Epithelial cell of esophagus (primary cell): Measurements from ENCODE around the gene HPSE2.

Experiments used
- DNase-seq: peaks from one replicate; pipeline ENCODE4 v3.0.0; 2010; ENCODE audit warnings: low read depth
- H3K4me3 ChIP-seq: 2 replicates; pipeline ENCODE4 v1.5.1; 2011; ENCODE audit warnings: mild to moderate bottlenecking, low read length, control low read depth
- TF ChIP-seq, protein P1 (sequence below): IDR thresholded peaks from 2 replicates; pipeline ENCODE4 v1.5.1; 2011; ENCODE audit warnings: low read depth, mild to moderate bottlenecking, low read length, control low read depth, inconsistent platforms; ENCODE audit not compliant: insufficient read depth; ENCODE audit errors: missing control alignments

HPSE2 gene

GRCh38 chr10:99119258-99119748, 116.3 kb downstream of the HPSE2 start:
- TF ChIP-seq, protein P1, sequence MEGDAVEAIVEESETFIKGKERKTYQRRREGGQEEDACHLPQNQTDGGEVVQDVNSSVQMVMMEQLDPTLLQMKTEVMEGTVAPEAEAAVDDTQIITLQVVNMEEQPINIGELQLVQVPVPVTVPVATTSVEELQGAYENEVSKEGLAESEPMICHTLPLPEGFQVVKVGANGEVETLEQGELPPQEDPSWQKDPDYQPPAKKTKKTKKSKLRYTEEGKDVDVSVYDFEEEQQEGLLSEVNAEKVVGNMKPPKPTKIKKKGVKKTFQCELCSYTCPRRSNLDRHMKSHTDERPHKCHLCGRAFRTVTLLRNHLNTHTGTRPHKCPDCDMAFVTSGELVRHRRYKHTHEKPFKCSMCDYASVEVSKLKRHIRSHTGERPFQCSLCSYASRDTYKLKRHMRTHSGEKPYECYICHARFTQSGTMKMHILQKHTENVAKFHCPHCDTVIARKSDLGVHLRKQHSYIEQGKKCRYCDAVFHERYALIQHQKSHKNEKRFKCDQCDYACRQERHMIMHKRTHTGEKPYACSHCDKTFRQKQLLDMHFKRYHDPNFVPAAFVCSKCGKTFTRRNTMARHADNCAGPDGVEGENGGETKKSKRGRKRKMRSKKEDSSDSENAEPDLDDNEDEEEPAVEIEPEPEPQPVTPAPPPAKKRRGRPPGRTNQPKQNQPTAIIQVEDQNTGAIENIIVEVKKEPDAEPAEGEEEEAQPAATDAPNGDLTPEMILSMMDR = no peak
- no peak overlapping the region for H3K4me3 ChIP-seq
- DNase-seq = no peak

DNA sequence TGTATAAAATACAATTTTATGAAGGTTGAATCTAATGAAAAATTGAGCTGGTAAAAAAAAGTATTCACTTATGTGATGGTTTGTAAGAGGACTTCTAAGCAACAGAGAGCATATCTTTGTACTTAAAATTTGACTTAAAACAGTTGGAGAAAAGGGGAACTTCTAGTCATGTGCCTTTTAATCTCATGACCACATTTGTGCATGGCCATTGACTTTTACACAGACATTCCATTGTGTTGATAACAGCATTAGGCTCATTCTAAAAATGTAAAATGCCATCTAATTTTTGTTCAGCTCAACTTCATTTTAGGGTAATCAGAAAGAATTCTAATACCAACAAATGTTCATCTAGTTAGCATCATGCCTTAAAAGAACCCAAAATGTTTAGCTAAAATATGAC, 119.9 kb downstream of the HPSE2 start:
- DNase-seq = no peak
- TF ChIP-seq, protein P1 = no peak
- no peak overlapping the region for H3K4me3 ChIP-seq

- no peak overlapping the region for H3K4me3 ChIP-seq
- TF ChIP-seq, protein P1 = no peak
- no peak for DNase-seq
Measured at GRCh38 chr10:99085358-99085757, 150.3 kb downstream of the HPSE2 start.

DNA sequence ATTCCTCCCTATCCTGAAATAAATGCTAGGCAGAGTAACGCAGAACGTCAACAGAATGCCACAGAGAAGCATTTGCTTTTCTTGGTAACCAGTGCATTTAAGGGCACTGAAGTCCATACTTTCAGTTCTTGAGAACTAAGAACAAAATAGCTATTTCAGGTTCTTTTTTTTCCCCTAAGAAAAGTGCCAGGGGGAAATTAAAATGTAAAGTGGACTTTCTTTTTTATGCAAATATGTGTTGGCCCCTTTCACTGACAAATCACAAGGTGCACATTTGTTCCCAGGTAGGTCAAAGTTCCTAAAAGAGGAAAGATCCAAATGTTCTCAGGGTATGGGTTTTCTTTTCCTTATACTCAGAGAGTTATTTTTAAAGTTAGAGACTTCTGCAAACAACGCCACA, 151.5 kb downstream of the HPSE2 start:
- TF ChIP-seq, protein P1 = no peak
- no peak overlapping the region for H3K4me3 ChIP-seq
- no peak for DNase-seq

DNA sequence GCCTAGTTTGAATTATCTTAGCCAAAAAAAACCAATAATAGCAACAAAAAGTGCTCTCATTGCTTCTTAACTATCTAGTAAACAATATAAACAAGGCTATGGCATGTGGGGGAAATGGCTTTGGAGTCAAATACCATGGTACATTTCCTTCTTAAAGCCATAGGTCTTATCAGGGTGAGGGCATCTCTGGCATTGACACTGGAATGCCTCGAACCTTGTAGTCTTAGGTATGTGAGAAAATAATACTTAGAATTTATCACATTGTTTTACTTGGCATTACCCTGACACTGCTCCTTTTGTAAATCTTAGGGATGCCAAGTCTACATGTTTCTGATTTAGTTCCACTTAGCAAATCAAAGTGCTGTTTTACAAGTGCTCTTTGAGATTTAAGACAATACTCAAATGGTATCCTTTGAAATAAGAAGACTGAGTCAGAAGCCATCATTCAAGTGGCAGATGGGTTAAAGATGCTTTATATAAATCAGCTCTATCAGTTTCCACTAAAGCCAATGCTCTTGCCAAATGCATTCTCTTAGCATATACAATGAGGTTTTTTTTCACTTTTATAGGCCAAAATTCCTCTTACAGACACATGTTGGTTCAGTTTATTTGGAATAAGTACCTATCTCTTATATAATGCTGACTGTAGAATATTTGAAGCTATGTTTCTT, 155.2 kb downstream of the HPSE2 start:
- H3K4me3 ChIP-seq = no peak overlapping the region
- TF ChIP-seq, protein P1 = no peak
- DNase-seq = no peak

GRCh38 chr10:99062591-99062990, 173.1 kb downstream of the HPSE2 start:
- TF ChIP-seq, protein P1 = no peak

GRCh38 chr10:99058762-99059161, 176.9 kb downstream of the HPSE2 start:
- no peak overlapping the region for H3K4me3 ChIP-seq
- no peak for DNase-seq
- TF ChIP-seq, protein P1 = no peak

More at GRCh38 chr10:99062591-99062990, 173.1 kb downstream of the HPSE2 start:
- no peak overlapping the region for H3K4me3 ChIP-seq
- no peak for DNase-seq
